K562 (cell line): ENCODE data around the gene FAM120C. TPM values are rescaled to one million over a fixed set of nuclear protein-coding genes. Genes with fewer than 3 reads are reported as not detected.

Source experiments
- ATAC-seq: fragments of 200-7000 bp; cut with Tn5 transposase; 3 replicates; pipeline ENCODE4 v1.9.1; 2020; ENCODE audit warnings: moderate library complexity
- BruUV-seq: library from RNA; stranded (reverse); fragments of 400-500 nt; replicated peaks from 2 replicates; lab custom pipeline; 2021; lab: Mats Ljungman, UMichigan
- CTCF ChIA-PET: fragments of 300-600 bp; formaldehyde crosslinking; extraction: SDS; loops from one replicate; lab custom pipeline; 2021; ENCODE audit warnings: low intra/inter-chr PET ratio; lab: Yijun Ruan, JAX
- POLR2A ChIA-PET: fragments of 300-600, 350-650 bp; sonication (Branson Sonifier 250); formaldehyde crosslinking; extraction: SDS; loops from one replicate; lab custom pipeline; 2021; ENCODE audit warnings: antibody characterized with exemption, inconsistent platforms; lab: Yijun Ruan, JAX
- DNase-seq, 4 experiments: peaks; one replicate each; pipeline versions ENCODE4 v3.0.0 to v3.0.0-alpha.2; 2011 to 2018; ENCODE audit warnings: low spot score in 3 of 4, mixed read lengths in 3 of 4; ENCODE audit errors: extremely low read depth in 1 of 4
- FAIRE-seq: peaks from 2 replicates; lab custom pipeline; 2011; peaks lifted over from hg19 to GRCh38; lab: Jason Lieb, UNC
- H2AFZ ChIP-seq: 2 replicates; pipeline ENCODE4 v1.6.0; 2011; ENCODE audit warnings: low read depth, low read length, control low read depth, inconsistent platforms
- H3K27ac ChIP-seq: fragments of 200-600 bp; 3 replicates; pipeline ENCODE4 v1.8.0; 2011; ENCODE audit warnings: low read depth, mild to moderate bottlenecking, control low read depth, inconsistent platforms, low read length, moderate library complexity, mixed read lengths; ENCODE audit errors: extremely low read depth
- H3K27me3 ChIP-seq, 2 experiments: fragments of 300-600 bp in 1 of 2; 2 replicates in 1 of 2; 3 replicates in 1 of 2; pipeline versions ENCODE4 v1.6.0 to v1.8.0; 2011; ENCODE audit warnings: inconsistent platforms in 2 of 2, low read length in 2 of 2, mild to moderate bottlenecking in 1 of 2, mixed read lengths in 1 of 2, moderate library complexity in 1 of 2; ENCODE audit not compliant: control insufficient read depth in 2 of 2, insufficient read depth in 2 of 2
- H3K36me3 ChIP-seq: fragments of 300-600 bp; 3 replicates; pipeline ENCODE4 v1.8.0; 2011; ENCODE audit warnings: mild to moderate bottlenecking, low read length, inconsistent platforms; ENCODE audit not compliant: control insufficient read depth, insufficient read depth
- H3K4me1 ChIP-seq, 2 experiments: fragments of 200-600 bp in 1 of 2; replicated peaks in 1 of 2; 2 replicates in 1 of 2; 3 replicates in 1 of 2; pipeline versions ENCODE4 v1.5.1 to v1.8.0; 2011; ENCODE audit warnings: inconsistent platforms in 2 of 2, low read length in 2 of 2, mild to moderate bottlenecking in 1 of 2, mixed read lengths in 1 of 2, moderate library complexity in 1 of 2; ENCODE audit not compliant: control insufficient read depth in 2 of 2, insufficient read depth in 2 of 2
- H3K4me2 ChIP-seq: 2 replicates; pipeline ENCODE4 v1.6.1; 2011; ENCODE audit warnings: low read length, control low read depth, inconsistent platforms, mixed read lengths; ENCODE audit not compliant: insufficient read depth
- H3K4me3 ChIP-seq: fragments of 200-600 bp; sonication (generic), shearing (Covaris generic); 2 replicates; pipeline ENCODE4 v1.5.1; 2016; ENCODE audit warnings: control low read depth, inconsistent platforms
- H3K79me2 ChIP-seq: fragments of 200-600 bp; 3 replicates; pipeline ENCODE4 v1.8.0; 2011; ENCODE audit warnings: low read length, inconsistent platforms; ENCODE audit not compliant: control insufficient read depth, insufficient read depth
- H3K9ac ChIP-seq, 2 experiments: 2 replicates each; pipeline versions ENCODE4 v1.6.0 to v1.6.1; 2011; ENCODE audit warnings: low read depth in 2 of 2, low read length in 2 of 2, control low read depth in 1 of 2, inconsistent platforms in 1 of 2, mild to moderate bottlenecking in 1 of 2, mixed read lengths in 1 of 2; ENCODE audit not compliant: insufficient read depth in 1 of 2
- H3K9me1 ChIP-seq: one replicate; pipeline ENCODE4 v1.6.0; 2011; ENCODE audit warnings: inconsistent platforms, mild to moderate bottlenecking, low read length, moderate library complexity; ENCODE audit not compliant: control insufficient read depth, insufficient read depth
- H3K9me3 ChIP-seq: replicated peaks from 2 replicates; pipeline ENCODE4 v1.5.1; 2011; ENCODE audit warnings: low read depth, low read length, inconsistent platforms; ENCODE audit not compliant: control insufficient read depth, insufficient read depth
- H4K20me1 ChIP-seq: replicated peaks from 2 replicates; pipeline ENCODE4 v1.6.1; 2011; ENCODE audit warnings: low read length, inconsistent platforms, mixed read lengths; ENCODE audit not compliant: control insufficient read depth, insufficient read depth
- ASH1L ChIP-seq: fragments of 450-650 bp; IDR thresholded peaks from 2 replicates; pipeline ENCODE4 v1.6.1; 2018; ENCODE audit warnings: borderline replicate concordance, mild to moderate bottlenecking, low read depth; ENCODE audit not compliant: partially characterized antibody
- ETS2 ChIP-seq: IDR thresholded peaks from 2 replicates; pipeline ENCODE4 v1.6.1; 2016; ENCODE audit warnings: borderline replicate concordance, missing genetic modification characterization, mild to moderate bottlenecking, moderate library complexity, missing compliant biosample characterization; ENCODE audit not compliant: poor library complexity, severe bottlenecking
- PTBP1 ChIP-seq: fragments of 200-400 bp; formaldehyde crosslinking; IDR thresholded peaks from 2 replicates; pipeline ENCODE4 v1.6.1; 2017; ENCODE audit warnings: low read depth, low read length
- ZNF121 ChIP-seq: sonication (generic); formaldehyde crosslinking; conservative IDR thresholded peaks from 2 replicates; pipeline ENCODE4 v1.8.0; 2022; ENCODE audit warnings: missing genetic modification reagents
- WGBS: fragments of 100-300 bp; shearing (Covaris generic); methylation state at CpG from one replicate; pipeline ENCODE4 v1.1.6; 2016; ENCODE audit warnings: low coverage, mixed read lengths; ENCODE audit not compliant: insufficient coverage; ENCODE audit errors: missing lambda C conversion rate; 5-methylcytosine and 5-hydroxymethylcytosine counted together
- in situ Hi-C: fragments of 300-500 bp; cut with MboI; formaldehyde crosslinking; loops from 4 replicates; pipeline ENCODE4 v1.15.0; 2018; ENCODE audit warnings: inconsistent platforms, mixed read lengths
- intact Hi-C: fragments of 100-400 bp; cut with micrococcal nuclease; formaldehyde crosslinking; loops from 2 replicates; pipeline ENCODE4 v1.14.2; 2022
- polyA plus RNA-seq, 8 experiments: library from polyadenylated mRNA; depleted of rRNA in 4 of 8; stranded (reverse) in 5 of 8; unstranded in 3 of 8; fragments of >200 nt; fragmentation: Nextera tagmentation in 2 of 8; fragmentation: Illumina TruSeq in 1 of 8; extraction: Ambion mirVana in 2 of 8; extraction: Trizol in 1 of 8; gene quantifications; 2 replicates each; pipeline versions ENCODE4 v1.2.1 to v1.2.3, GENCODE V29; 2011 to 2014; ENCODE audit warnings: inconsistent platforms in 1 of 8, missing spikeins in 1 of 8
- total RNA-seq, 7 experiments: library from RNA; depleted of rRNA in 6 of 7; stranded (reverse); fragments of >200 nt in 6 of 7; fragmentation: Illumina TruSeq in 2 of 7; extraction: Trizol in 2 of 7; gene quantifications; 2 replicates each; pipeline versions ENCODE4 v1.2.1 to v1.2.3, GENCODE V29; 2011 to 2021; ENCODE audit warnings: low replicate concordance in 1 of 7
- TF ChIP-seq, protein P1 (sequence below): fragments of 250-450 bp; sonication (Bioruptor Pico); IDR thresholded peaks from 2 replicates; pipeline ENCODE4 v1.4.0; 2020; ENCODE audit warnings: borderline replicate concordance

Gene FAM120C
- total and polyA plus RNA-seq, 9 of the 15 experiments (the other 6 are each of a cell fraction or from before 2014, with no cell fraction given) = 0.21 to 6.7 (median 2.1) TPM

DNA sequence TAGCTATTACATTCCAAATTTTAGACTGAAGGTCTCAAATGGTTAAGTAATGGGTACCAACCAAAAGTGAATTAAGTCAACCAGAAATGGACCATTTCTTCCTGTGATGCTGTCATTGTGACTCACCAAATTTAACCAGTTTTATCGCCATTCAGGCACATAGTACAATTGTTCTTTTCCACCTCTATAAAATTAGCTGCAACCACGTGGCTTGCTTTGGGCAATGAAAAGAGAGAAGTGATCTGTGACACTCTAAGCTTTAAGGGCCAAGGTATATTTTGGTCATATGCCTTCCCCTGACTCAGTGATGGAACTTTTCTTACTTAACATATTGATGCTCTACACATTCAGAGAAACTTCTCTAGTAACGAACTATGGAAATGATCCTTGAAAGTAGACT is 118.5 kb downstream of the FAM120C start (continued):
- TF ChIP-seq ZNF121 (CRISPR knock-in tag) (no peak), ETS2 (no peak)

DNA sequence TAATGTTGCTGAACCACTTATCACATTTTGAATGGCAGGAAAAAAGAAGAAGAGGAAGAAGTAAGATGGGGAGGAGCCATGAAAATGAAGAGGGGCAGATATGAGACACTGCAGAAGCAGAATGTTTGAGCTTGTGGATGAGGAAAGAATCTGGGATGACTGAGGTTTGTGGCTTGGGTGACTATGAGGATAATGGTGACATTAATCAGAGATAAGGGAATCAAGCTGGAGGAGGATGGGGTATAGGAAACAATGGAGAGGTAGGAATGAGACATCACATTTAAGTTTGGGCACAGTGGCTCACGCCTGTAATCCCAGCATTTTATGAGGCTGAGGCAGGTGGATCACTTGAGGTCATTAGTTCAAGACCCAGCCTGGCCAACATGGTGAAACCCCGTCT is 119.7 kb downstream of the FAM120C start:
- intact Hi-C loops = no loop called here
- DNase-seq = no peak
- H3K79me2 ChIP-seq = no peaks in the 10 kb centered on the region
- CTCF ChIA-PET = no interaction called here
- no peaks in the 10 kb centered on the region for H3K9me3 ChIP-seq
- no peaks in the 10 kb centered on the region for H3K4me1 ChIP-seq
- H3K9me1 ChIP-seq = no peaks in the 10 kb centered on the region
- in situ Hi-C loops = no loop called here
- H4K20me1 ChIP-seq = no peaks in the 10 kb centered on the region
- FAIRE-seq = no peak
- 0% methylated on average over 2 of the region's 2 CpGs for WGBS
- H3K36me3 ChIP-seq = no peaks in the 10 kb centered on the region
- no peak overlapping the region for H3K4me3 ChIP-seq
- BruUV-seq = no TSS peak
- H3K4me2 ChIP-seq = no peak overlapping the region
- TF ChIP-seq, protein P1, sequence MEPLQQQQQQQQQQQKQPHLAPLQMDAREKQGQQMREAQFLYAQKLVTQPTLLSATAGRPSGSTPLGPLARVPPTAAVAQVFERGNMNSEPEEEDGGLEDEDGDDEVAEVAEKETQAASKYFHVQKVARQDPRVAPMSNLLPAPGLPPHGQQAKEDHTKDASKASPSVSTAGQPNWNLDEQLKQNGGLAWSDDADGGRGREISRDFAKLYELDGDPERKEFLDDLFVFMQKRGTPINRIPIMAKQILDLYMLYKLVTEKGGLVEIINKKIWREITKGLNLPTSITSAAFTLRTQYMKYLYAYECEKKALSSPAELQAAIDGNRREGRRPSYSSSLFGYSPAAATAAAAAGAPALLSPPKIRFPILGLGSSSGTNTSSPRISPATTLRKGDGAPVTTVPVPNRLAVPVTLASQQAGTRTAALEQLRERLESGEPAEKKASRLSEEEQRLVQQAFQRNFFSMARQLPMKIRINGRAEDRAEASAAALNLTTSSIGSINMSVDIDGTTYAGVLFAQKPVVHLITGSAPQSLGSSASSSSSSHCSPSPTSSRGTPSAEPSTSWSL (CRISPR knock-in tag) = no peak
- no peak for TF ChIP-seq ASH1L
- no peak for TF ChIP-seq PTBP1
- no peak overlapping the region for H2AFZ ChIP-seq
- no peak overlapping the region for H3K9ac ChIP-seq
- no peak overlapping the region for H3K27ac ChIP-seq
- POLR2A ChIA-PET = no interaction called here
- peaks cover 0 to 5% of the 10 kb centered on the region in 2 experiments; a peak in 1 of 5 replicates for H3K27me3 ChIP-seq
- ATAC-seq = no peak
